WTC11 (cell line): ENCODE results near the gene OR8B4. TPM values are rescaled to one million over a fixed set of nuclear protein-coding genes. Genes with fewer than 3 reads are reported as not detected.
"Not testable (repeated sequence)": the region's sequence is repeated elsewhere in the genome, so short reads cannot be mapped to it uniquely, and the experiment has no call there.

Source experiments
- ATAC-seq: fragments of 200-7000 bp; cut with Tn5 transposase; 2 replicates; pipeline ENCODE4 v1.10.0; 2021; ENCODE audit warnings: mild to moderate bottlenecking, moderate library complexity
- CTCF ChIA-PET: fragments of 300-600 bp; sonication (Branson Sonifier 250); formaldehyde crosslinking; loops from one replicate; lab custom pipeline; 2021; ENCODE audit warnings: antibody characterized with exemption; lab: Charles Lee
- POLR2A ChIA-PET: fragments of 350-600 bp; sonication (Branson Sonifier 250); formaldehyde crosslinking; loops from one replicate; lab custom pipeline; 2021; ENCODE audit warnings: antibody characterized with exemption; lab: Charles Lee
- DNase-seq: peaks from one replicate; pipeline ENCODE4 v3.0.0; 2021; ENCODE audit warnings: low spot score
- H3K27ac Mint-ChIP-seq: 2 replicates; pipeline ENCODE4 v1.8.0; 2021; ENCODE audit warnings: mixed read lengths
- H3K27me3 Mint-ChIP-seq: 2 replicates; pipeline ENCODE4 v1.8.0; 2021; ENCODE audit warnings: low read depth, mild to moderate bottlenecking, moderate library complexity, mixed read lengths
- H3K36me3 Mint-ChIP-seq: 2 replicates; pipeline ENCODE4 v1.8.0; 2021; ENCODE audit warnings: mixed read lengths
- H3K4me1 Mint-ChIP-seq: 2 replicates; pipeline ENCODE4 v1.8.0; 2022; ENCODE audit warnings: mixed read lengths
- H3K4me3 Mint-ChIP-seq: 2 replicates; pipeline ENCODE4 v1.8.0; 2021; ENCODE audit warnings: mild to moderate bottlenecking, moderate library complexity, mixed read lengths
- H3K9me3 Mint-ChIP-seq: 2 replicates; pipeline ENCODE4 v1.8.0; 2021; ENCODE audit warnings: mixed read lengths
- CBFB ChIP-seq: sonication (generic); formaldehyde crosslinking; IDR thresholded peaks from 2 replicates; pipeline ENCODE4 v1.8.1; 2022; ENCODE audit warnings: mild to moderate bottlenecking, low read depth, missing genetic modification reagents
- CDX4 ChIP-seq: fragments of 250-450 bp; sonication (Bioruptor Pico); IDR thresholded peaks from 2 replicates; pipeline ENCODE4 v1.9.0; 2021; ENCODE audit warnings: moderate library complexity, mild to moderate bottlenecking, inconsistent platforms, borderline replicate concordance
- CREB1 ChIP-seq: sonication (generic); formaldehyde crosslinking; IDR thresholded peaks from 2 replicates; pipeline ENCODE4 v1.8.0; 2023; ENCODE audit warnings: mild to moderate bottlenecking, missing genetic modification reagents
- CREM ChIP-seq: sonication (generic); formaldehyde crosslinking; IDR thresholded peaks from 2 replicates; pipeline ENCODE4 v1.8.1; 2022; ENCODE audit warnings: mild to moderate bottlenecking, missing genetic modification reagents, moderate library complexity
- EMX1 ChIP-seq: fragments of 250-450 bp; sonication (Bioruptor Pico); IDR thresholded peaks from 2 replicates; pipeline ENCODE4 v1.8.0; 2021; ENCODE audit warnings: mild to moderate bottlenecking
- JUN ChIP-seq: sonication (generic); formaldehyde crosslinking; IDR thresholded peaks from 2 replicates; pipeline ENCODE4 v1.8.0; 2023; ENCODE audit warnings: mild to moderate bottlenecking, missing genetic modification reagents
- MLX ChIP-seq: sonication (generic); formaldehyde crosslinking; IDR thresholded peaks from 2 replicates; pipeline ENCODE4 v1.8.1; 2023; ENCODE audit warnings: mild to moderate bottlenecking, missing genetic modification reagents, moderate library complexity
- NFATC4 ChIP-seq: fragments of 250-450 bp; sonication (Bioruptor Pico); IDR thresholded peaks from 2 replicates; pipeline ENCODE4 v1.9.0; 2021; ENCODE audit warnings: mild to moderate bottlenecking
- NFE2L1 ChIP-seq: sonication (generic); formaldehyde crosslinking; IDR thresholded peaks from 2 replicates; pipeline ENCODE4 v1.8.1; 2023; ENCODE audit warnings: missing genetic modification reagents
- OVOL2 ChIP-seq: fragments of 250-450 bp; sonication (Bioruptor Pico); IDR thresholded peaks from 2 replicates; pipeline ENCODE4 v1.9.0; 2021; ENCODE audit warnings: mild to moderate bottlenecking, borderline replicate concordance
- RELA ChIP-seq: sonication (generic); formaldehyde crosslinking; IDR thresholded peaks from 2 replicates; pipeline ENCODE4 v1.8.1; 2022; ENCODE audit warnings: missing genetic modification reagents, mild to moderate bottlenecking, borderline replicate concordance
- TCF7 ChIP-seq: sonication (generic); formaldehyde crosslinking; IDR thresholded peaks from 2 replicates; pipeline ENCODE4 v1.8.0; 2022; ENCODE audit warnings: mild to moderate bottlenecking, low read depth, missing genetic modification reagents, moderate library complexity
- TEAD1 ChIP-seq: sonication (generic); formaldehyde crosslinking; IDR thresholded peaks from 2 replicates; pipeline ENCODE4 v1.8.0; 2022; ENCODE audit warnings: mild to moderate bottlenecking, missing genetic modification reagents
- USF1 ChIP-seq: sonication (generic); formaldehyde crosslinking; IDR thresholded peaks from 2 replicates; pipeline ENCODE4 v1.8.0; 2022; ENCODE audit warnings: mild to moderate bottlenecking, missing genetic modification reagents
- ZBTB43 ChIP-seq: sonication (generic); formaldehyde crosslinking; IDR thresholded peaks from 2 replicates; pipeline ENCODE4 v1.8.1; 2023; ENCODE audit warnings: mild to moderate bottlenecking, missing genetic modification reagents
- ZNF219 ChIP-seq: sonication (generic); formaldehyde crosslinking; IDR thresholded peaks from 2 replicates; pipeline ENCODE4 v1.8.0; 2023; ENCODE audit warnings: missing genetic modification reagents, mild to moderate bottlenecking, borderline replicate concordance
- ZNF396 ChIP-seq: fragments of 250-450 bp; sonication (Bioruptor Pico); IDR thresholded peaks from 2 replicates; pipeline ENCODE4 v1.8.0; 2021; ENCODE audit warnings: mild to moderate bottlenecking, moderate library complexity, borderline replicate concordance
- ZNF416 ChIP-seq: fragments of 250-450 bp; sonication (Bioruptor Pico); IDR thresholded peaks from 2 replicates; pipeline ENCODE4 v1.9.0; 2021; ENCODE audit warnings: mild to moderate bottlenecking, inconsistent platforms
- ZSCAN18 ChIP-seq: fragments of 250-450 bp; sonication (Bioruptor Pico); IDR thresholded peaks from 2 replicates; pipeline ENCODE4 v2.1.2; 2022; ENCODE audit warnings: mild to moderate bottlenecking, moderate library complexity
- total RNA-seq: library from RNA; stranded (reverse); gene quantifications from 3 replicates; pipeline ENCODE4 v1.2.3, GENCODE V29; 2021
- TF ChIP-seq, protein P1 (sequence below): sonication (generic); formaldehyde crosslinking; IDR thresholded peaks from 2 replicates; pipeline ENCODE4 v1.8.1; 2022; ENCODE audit warnings: low read depth, missing genetic modification reagents, borderline replicate concordance

Gene OR8B4
- total RNA-seq, 1 experiment from 2014 or later = not detected

DNA sequence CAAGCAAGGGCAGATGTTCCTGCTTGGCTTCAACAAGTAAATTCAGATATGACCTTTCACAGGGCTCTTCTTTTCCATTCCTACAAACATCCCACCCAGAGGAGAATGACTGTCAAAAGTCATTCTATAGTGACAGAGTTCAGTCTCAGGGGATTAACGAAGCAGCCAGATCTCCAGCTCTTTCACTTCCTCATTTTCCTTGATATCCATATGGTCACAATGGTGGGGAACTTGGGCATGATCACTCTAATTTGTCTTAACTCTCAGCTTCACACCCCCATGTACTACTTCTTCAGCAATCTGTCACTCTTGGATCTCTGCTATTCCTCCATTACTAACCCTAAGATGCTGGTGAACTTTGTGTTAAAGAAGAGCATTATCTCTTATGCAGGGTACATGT is 35.8 kb upstream of the OR8B4 start:
- no peak for ATAC-seq
- no peaks in the 10 kb centered on the region for H3K27me3 Mint-ChIP-seq
- peaks cover 16% of the 10 kb centered on the region for H3K9me3 Mint-ChIP-seq
- POLR2A ChIA-PET = no interaction called here
- H3K4me3 Mint-ChIP-seq = no peak overlapping the region
- no peak for DNase-seq
- H3K27ac Mint-ChIP-seq = no peak overlapping the region
- no peaks in the 10 kb centered on the region for H3K36me3 Mint-ChIP-seq
- TF ChIP-seq ZNF396 (CRISPR knock-in tag) = no peak
- no peak for TF ChIP-seq CBFB (CRISPR knock-in tag)
- TF ChIP-seq MLX = no peak
- TF ChIP-seq, protein P1, sequence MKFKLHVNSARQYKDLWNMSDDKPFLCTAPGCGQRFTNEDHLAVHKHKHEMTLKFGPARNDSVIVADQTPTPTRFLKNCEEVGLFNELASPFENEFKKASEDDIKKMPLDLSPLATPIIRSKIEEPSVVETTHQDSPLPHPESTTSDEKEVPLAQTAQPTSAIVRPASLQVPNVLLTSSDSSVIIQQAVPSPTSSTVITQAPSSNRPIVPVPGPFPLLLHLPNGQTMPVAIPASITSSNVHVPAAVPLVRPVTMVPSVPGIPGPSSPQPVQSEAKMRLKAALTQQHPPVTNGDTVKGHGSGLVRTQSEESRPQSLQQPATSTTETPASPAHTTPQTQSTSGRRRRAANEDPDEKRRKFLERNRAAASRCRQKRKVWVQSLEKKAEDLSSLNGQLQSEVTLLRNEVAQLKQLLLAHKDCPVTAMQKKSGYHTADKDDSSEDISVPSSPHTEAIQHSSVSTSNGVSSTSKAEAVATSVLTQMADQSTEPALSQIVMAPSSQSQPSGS (CRISPR knock-in tag) = no peak
- no peak for TF ChIP-seq EMX1 (CRISPR knock-in tag)
- no peak for TF ChIP-seq ZNF219 (CRISPR knock-in tag)
- TF ChIP-seq USF1 (CRISPR knock-in tag) = no peak
- TF ChIP-seq CREB1 (CRISPR knock-in tag) = no peak
- TF ChIP-seq TCF7 = no peak
- TF ChIP-seq CDX4 (CRISPR knock-in tag) = no peak
- TF ChIP-seq CREM (CRISPR knock-in tag) = no peak
- TF ChIP-seq OVOL2 (CRISPR knock-in tag) = no peak
- no peak for TF ChIP-seq JUN (CRISPR knock-in tag)
- TF ChIP-seq NFATC4 (CRISPR knock-in tag) = no peak
- no peak for TF ChIP-seq NFE2L1 (CRISPR knock-in tag)
- TF ChIP-seq TEAD1 (CRISPR knock-in tag) = no peak
- no peak for TF ChIP-seq ZBTB43 (CRISPR knock-in tag)
- TF ChIP-seq RELA = no peak
- H3K4me1 Mint-ChIP-seq = no peaks in the 10 kb centered on the region
- CTCF ChIA-PET = no interaction called here

- H3K4me1 Mint-ChIP-seq, H3K27me3 Mint-ChIP-seq, ATAC-seq, H3K4me3 Mint-ChIP-seq, H3K36me3 Mint-ChIP-seq, DNase-seq, POLR2A ChIA-PET, H3K27ac Mint-ChIP-seq, CTCF ChIA-PET: not testable (repeated sequence)
- H3K9me3 Mint-ChIP-seq = peaks cover 16% of the 10 kb centered on the region
Observed at GRCh38 chr11:124459379-124459778, 34.7 kb upstream of the OR8B4 start.

DNA sequence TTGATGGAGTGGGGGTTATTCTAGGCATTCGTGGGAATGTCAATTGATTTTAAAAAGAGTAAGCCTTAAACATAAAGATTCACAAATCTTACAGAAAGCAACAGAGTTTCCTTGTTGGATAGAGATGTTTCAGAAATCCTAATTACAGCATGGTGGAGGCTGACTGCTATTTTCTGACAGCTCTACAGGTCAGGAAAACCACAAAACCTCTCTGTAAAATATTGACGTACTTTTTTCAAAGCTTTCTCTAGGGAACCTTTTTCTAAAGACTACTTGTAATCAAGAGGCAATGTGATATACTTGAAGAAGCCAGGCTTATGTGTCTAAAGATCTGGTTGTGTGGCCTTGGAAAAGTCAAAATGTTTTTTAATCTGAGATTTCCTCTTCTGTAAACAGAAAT is 29.9 kb upstream of the OR8B4 start:
- Mint-ChIP-seq H3K4me3 (no peak overlapping the region), H3K27ac (no peak overlapping the region), H3K36me3 (no peaks in the 10 kb centered on the region), H3K4me1 (peaks cover 11% of the 10 kb centered on the region), H3K27me3 (no peaks in the 10 kb centered on the region), H3K9me3 (peaks cover 11% of the 10 kb centered on the region)
- DNase-seq = no peak
- ChIA-PET POLR2A (no interaction called here), CTCF (interaction anchor here (1.0 to 1.6 kb wide), 2 partner anchors 12 to 82 kb away, joined by 4 to 5 read pairs; no protein-coding TSS in a partner anchor)
- TF ChIP-seq ZNF416 (CRISPR knock-in tag) (no peak), ZSCAN18 (CRISPR knock-in tag) (no peak), ZNF219 (CRISPR knock-in tag) (no peak)
- no peak for ATAC-seq
